ENCODE results near the gene CCDC33.
A peak's percentile ranks its signal among the peaks of the same experiment; 100 is the strongest.

The CCDC33 gene

GRCh38 chr15:74235962-74236361, at the start of gene CCDC33:
Gene CCDC33, plus strand, starts transcription at chr15:74236326. Its CDS starts 394 bp downstream, at chr15:74236720.
- DNase-seq: no peak

- DNase-seq: no peak
Observed at GRCh38 chr15:74188216-74188615, 47.9 kb upstream of the CCDC33 start.

GRCh38 chr15:74191798-74192197, 44.3 kb upstream of the CCDC33 start:
- no peak for DNase-seq

GRCh38 chr15:74192751-74193150, 43.4 kb upstream of the CCDC33 start:
- no peak for DNase-seq

- peak in 1 of 2 experiments; percentile 17 for DNase-seq
Observed at GRCh38 chr15:74193299-74193718, 42.8 kb upstream of the CCDC33 start.

GRCh38 chr15:74193905-74194304, 42.2 kb upstream of the CCDC33 start:
- no peak for DNase-seq

- DNase-seq: no peak
Observed at GRCh38 chr15:74194572-74195559, 41.3 kb upstream of the CCDC33 start.

GRCh38 chr15:74196175-74196574, 40.0 kb upstream of the CCDC33 start:
- DNase-seq: peak in 1 of 2 experiments; percentile 18

- DNase-seq: no peak
Observed at GRCh38 chr15:74197176-74197965, 38.8 kb upstream of the CCDC33 start.

- DNase-seq: no peak
Observed at GRCh38 chr15:74199297-74199652, 36.9 kb upstream of the CCDC33 start.

- no peak for DNase-seq
Observed at GRCh38 chr15:74200412-74200815, 35.7 kb upstream of the CCDC33 start.

- no peak for DNase-seq
Observed at GRCh38 chr15:74200871-74201419, 35.2 kb upstream of the CCDC33 start.

GRCh38 chr15:74201710-74202420, 34.3 kb upstream of the CCDC33 start:
- DNase-seq: no peak

GRCh38 chr15:74202452-74203401, 33.4 kb upstream of the CCDC33 start, which contains the start of gene STRA6:
Gene STRA6, minus strand, starts transcription at chr15:74202787. Its CDS starts 520 bp downstream, at chr15:74202267.
- DNase-seq: no peak

- DNase-seq: peak in 1 of 2 experiments; percentile 85
Observed at GRCh38 chr15:74203914-74204431, 32.2 kb upstream of the CCDC33 start.

GRCh38 chr15:74205582-74205947, 30.6 kb upstream of the CCDC33 start:
- DNase-seq: peak; percentile 11 to 67

GRCh38 chr15:74206801-74207281, 29.3 kb upstream of the CCDC33 start:
- peak; percentile 82 to 97 for DNase-seq

GRCh38 chr15:74207652-74208440, 28.3 kb upstream of the CCDC33 start:
- DNase-seq: peak; percentile 20 to 72

- no peak for DNase-seq
Observed at GRCh38 chr15:74208496-74208895, 27.6 kb upstream of the CCDC33 start.

Measured in NCI-H446 (cell line).